IMR-90 (cell line): ENCODE results near the gene AGT. TPM values are rescaled to one million over a fixed set of nuclear protein-coding genes. Genes with fewer than 3 reads are reported as not detected.

Experiments
- ATAC-seq: fragments of 200-7000 bp; cut with Tn5 transposase; 2 replicates; pipeline ENCODE4 v1.9.1; 2020; ENCODE audit warnings: low read depth, mild to moderate bottlenecking, moderate library complexity
- BruUV-seq: library from RNA; stranded (reverse); fragments of 400-500 nt; replicated peaks from 2 replicates; lab custom pipeline; 2021; lab: Mats Ljungman, UMichigan
- CTCF ChIA-PET: fragments of 300-600 bp; formaldehyde crosslinking; extraction: SDS; loops from one replicate; lab custom pipeline; 2021; ENCODE audit warnings: antibody characterized with exemption; lab: Yijun Ruan, JAX
- POLR2A ChIA-PET: fragments of 300-600 bp; sonication (Branson Sonifier 250); formaldehyde crosslinking; loops from one replicate; lab custom pipeline; 2022; ENCODE audit warnings: antibody characterized with exemption; ENCODE audit not compliant: unreplicated experiment; lab: Charles Lee
- DNase-seq: peaks from one replicate; pipeline ENCODE4 v3.0.0; 2013
- H2AFZ ChIP-seq: replicated peaks from 2 replicates; pipeline ENCODE3; 2013; ENCODE audit warnings: low read length, mild to moderate bottlenecking; ENCODE audit not compliant: poor library complexity
- H2AK5ac ChIP-seq: 2 replicates; pipeline ENCODE4 v1.6.1; 2013; ENCODE audit warnings: low read depth, low read length, inconsistent platforms
- H2AK9ac ChIP-seq: replicated peaks from 2 replicates; pipeline ENCODE3; 2013; ENCODE audit warnings: mild to moderate bottlenecking, low read depth, low read length, moderate library complexity; ENCODE audit not compliant: poor library complexity
- H2BK120ac ChIP-seq: 2 replicates; pipeline ENCODE4 v1.6.1; 2013; ENCODE audit warnings: low read depth, low read length, inconsistent platforms
- H2BK15ac ChIP-seq: 3 replicates; pipeline ENCODE4 v1.6.1; 2013; ENCODE audit warnings: low read depth, low read length, inconsistent platforms
- H2BK20ac ChIP-seq: 2 replicates; pipeline ENCODE4 v1.6.1; 2013; ENCODE audit warnings: low read depth, mild to moderate bottlenecking, inconsistent platforms, low read length, moderate library complexity
- H2BK5ac ChIP-seq: 2 replicates; pipeline ENCODE4 v1.6.1; 2013; ENCODE audit warnings: mild to moderate bottlenecking, low read depth, low read length, inconsistent platforms; ENCODE audit not compliant: poor library complexity, severe bottlenecking
- H3K14ac ChIP-seq: replicated peaks from 2 replicates; pipeline ENCODE4 v1.6.1; 2013; ENCODE audit warnings: low read depth, low read length, inconsistent platforms
- H3K18ac ChIP-seq: 2 replicates; pipeline ENCODE4 v1.6.1; 2013; ENCODE audit warnings: low read depth, low read length, control low read depth
- H3K23ac ChIP-seq: 2 replicates; pipeline ENCODE4 v1.6.1; 2013; ENCODE audit warnings: low read depth, low read length, inconsistent platforms
- H3K27ac ChIP-seq: 2 replicates; pipeline ENCODE4 v1.5.1; 2013; ENCODE audit warnings: mild to moderate bottlenecking, control low read depth, low read length; ENCODE audit not compliant: insufficient read depth
- H3K27me3 ChIP-seq: 2 replicates; pipeline ENCODE4 v1.6.1; 2013; ENCODE audit warnings: low read length; ENCODE audit not compliant: control insufficient read depth, insufficient read depth
- H3K36me3 ChIP-seq: 2 replicates; pipeline ENCODE4 v1.6.1; 2013; ENCODE audit warnings: low read length, mixed read lengths; ENCODE audit not compliant: control insufficient read depth, insufficient read depth
- H3K4ac ChIP-seq: 2 replicates; pipeline ENCODE4 v1.6.1; 2013; ENCODE audit warnings: low read depth, low read length, inconsistent platforms
- H3K4me1 ChIP-seq: 2 replicates; pipeline ENCODE4 v1.6.1; 2013; ENCODE audit warnings: low read length, mixed read lengths; ENCODE audit not compliant: control insufficient read depth, insufficient read depth
- H3K4me2 ChIP-seq: 2 replicates; pipeline ENCODE4 v1.6.1; 2013; ENCODE audit warnings: low read depth, mild to moderate bottlenecking, control low read depth, low read length, moderate library complexity
- H3K4me3 ChIP-seq: 2 replicates; pipeline ENCODE4 v1.5.1; 2013; ENCODE audit warnings: low read depth, mild to moderate bottlenecking, control low read depth, low read length, moderate library complexity; ENCODE audit not compliant: insufficient read depth
- H3K56ac ChIP-seq: 2 replicates; pipeline ENCODE4 v1.6.1; 2013; ENCODE audit warnings: low read length, inconsistent platforms; ENCODE audit not compliant: insufficient read depth; ENCODE audit errors: extremely low read depth
- H3K79me1 ChIP-seq, 2 experiments: 2 replicates each; pipeline ENCODE4 v1.6.1; 2013; ENCODE audit warnings: low read length in 2 of 2, inconsistent platforms in 1 of 2, low read depth in 1 of 2
- H3K9ac ChIP-seq: 2 replicates; pipeline ENCODE4 v1.6.1; 2013; ENCODE audit warnings: low read depth, low read length, control low read depth
- H3K9me1 ChIP-seq: 2 replicates; pipeline ENCODE4 v1.6.1; 2013; ENCODE audit warnings: low read length, inconsistent platforms; ENCODE audit not compliant: insufficient read depth
- H3K9me3 ChIP-seq: 2 replicates; pipeline ENCODE4 v1.6.1; 2013; ENCODE audit warnings: low read length; ENCODE audit not compliant: control insufficient read depth, insufficient read depth
- H4K20me1 ChIP-seq: 2 replicates; pipeline ENCODE4 v1.6.1; 2013; ENCODE audit warnings: low read length, inconsistent platforms; ENCODE audit not compliant: insufficient read depth
- H4K5ac ChIP-seq: 2 replicates; pipeline ENCODE4 v1.6.1; 2013; ENCODE audit warnings: mild to moderate bottlenecking, low read depth, low read length, control low read depth
- H4K8ac ChIP-seq, 2 experiments: 2 replicates each; pipeline ENCODE4 v1.6.1; 2013; ENCODE audit warnings: low read depth in 2 of 2, low read length in 2 of 2, control low read depth in 1 of 2, inconsistent platforms in 1 of 2
- H4K91ac ChIP-seq: 2 replicates; pipeline ENCODE4 v1.6.1; 2013; ENCODE audit warnings: low read depth, low read length, inconsistent platforms; ENCODE audit not compliant: insufficient read depth
- CEBPB ChIP-seq: IDR thresholded peaks from 2 replicates; pipeline ENCODE4 v1.6.1; 2012; ENCODE audit warnings: low read depth, low read length, improper control_type of control experiment
- FOS ChIP-seq: fragments of 150-350 bp; IDR thresholded peaks from 2 replicates; pipeline ENCODE4 v1.6.1; 2016; ENCODE audit warnings: low read depth, low read length
- NFE2L2 ChIP-seq: fragments of 150-350 bp; IDR thresholded peaks from 2 replicates; pipeline ENCODE4 v1.6.1; 2016; ENCODE audit warnings: low read depth, mild to moderate bottlenecking, low read length
- RCOR1 ChIP-seq: IDR thresholded peaks from 2 replicates; pipeline ENCODE4 v1.6.1; 2012; ENCODE audit warnings: mild to moderate bottlenecking, low read length, improper control_type of control experiment; ENCODE audit not compliant: insufficient replicate concordance
- RFX5 ChIP-seq: IDR thresholded peaks from 2 replicates; pipeline ENCODE4 v1.8.0; 2012; ENCODE audit warnings: low read depth, mild to moderate bottlenecking, low read length, moderate library complexity
- WGBS, 2 experiments: methylation state at CpG; one replicate each; pipeline versions ENCODE4 v1.1.5 to v1.1.7; 2013; ENCODE audit warnings: missing lambda C conversion rate in 2 of 2; ENCODE audit not compliant: insufficient read length in 1 of 2; ENCODE audit errors: extremely low coverage in 2 of 2; 5-methylcytosine and 5-hydroxymethylcytosine counted together
- dilution Hi-C: fragments of 300-500 bp; cut with HindIII; formaldehyde crosslinking; loops from one replicate; pipeline ENCODE4 v1.14.3; 2018; ENCODE audit warnings: low sequenced_read_pairs; ENCODE audit not compliant: unreplicated experiment
- in situ Hi-C: fragments of 300-500 bp; cut with MboI; formaldehyde crosslinking; loops from 3 replicates; pipeline ENCODE4 v1.14.3; 2019; ENCODE audit warnings: low sequenced_read_pairs, inconsistent platforms, mixed read lengths
- intact Hi-C: fragments of 100-400 bp; cut with micrococcal nuclease; formaldehyde crosslinking; loops from 2 replicates; pipeline ENCODE4 v1.10.0; 2022
- polyA plus RNA-seq, 3 experiments: library from polyadenylated mRNA; depleted of rRNA; stranded (reverse); fragments of >200 nt; gene quantifications; 2 replicates each; pipeline ENCODE4 v1.2.3, GENCODE V29; 2012; ENCODE audit warnings: low replicate concordance in 1 of 3
- total RNA-seq: library from RNA; depleted of rRNA; stranded (reverse); fragments of >200 nt; gene quantifications from 2 replicates; pipeline ENCODE4 v1.2.3, GENCODE V29; 2012

The AGT gene
- total and polyA plus RNA-seq, 2 of the 4 experiments (the other 2 are of a cell fraction), result 0.18 to 0.34 TPM

- Histone ChIP-seq H2AK5ac (no peak overlapping the region), H2BK15ac (no peak overlapping the region), H3K4me1 (peaks cover 10% of the 10 kb centered on the region), H3K14ac (no peak overlapping the region), H3K27ac (no peak overlapping the region), H3K27me3 (no peaks in the 10 kb centered on the region), H3K79me1 (peaks cover 4% of the 10 kb centered on the region in 2 experiments; a peak in 1 of 4 replicates), H3K4me3 (no peak overlapping the region), H3K9ac (no peak overlapping the region), H2BK5ac (no peak overlapping the region), H3K4ac (no peak overlapping the region), H4K20me1 (0 out of 2 replicates have a peak, but pooled peaks cover 3% of the 10 kb centered on the region), H3K9me1 (peaks cover 8% of the 10 kb centered on the region; the same call in 1 of the 2 replicates), H3K56ac (no peak overlapping the region), H4K8ac (no peak overlapping the region), H2AFZ (no peak overlapping the region), H3K9me3 (no peaks in the 10 kb centered on the region), H3K18ac (no peak overlapping the region), H2AK9ac (no peak overlapping the region), H3K4me2 (no peak overlapping the region), H3K23ac (no peak overlapping the region), H2BK20ac (no peak overlapping the region), H4K5ac (no peak overlapping the region), H3K36me3 (peaks cover 13% of the 10 kb centered on the region), H2BK120ac (no peak overlapping the region), H4K91ac (no peak overlapping the region)
- ChIA-PET CTCF (no interaction called here), POLR2A (no interaction called here)
- in situ Hi-C loops, result no loop called here
- intact Hi-C loops, result no loop called here
- no peak for ATAC-seq
- no peak for DNase-seq
- no CpG with 5 or more reads among the region's 2 CpGs for WGBS, 2 experiments
- no TSS peak for BruUV-seq
- dilution Hi-C loops, result no loop called here
- TF ChIP-seq FOS (no peak), RFX5 (no peak), NFE2L2 (no peak), CEBPB (peak; percentile 61; the same call in 1 of the 2 replicates), RCOR1 (no peak)
Measured at GRCh38 chr1:230679825-230680224, 34.1 kb downstream of the AGT start.
